Adrenal gland (tissue), 12 donors: Measurements from ENCODE around the gene SARM1. TPM values are rescaled to one million over a fixed set of nuclear protein-coding genes. Genes with fewer than 3 reads are reported as not detected.
A peak's percentile ranks its signal among the peaks of the same experiment; 100 is the strongest.

Source experiments
- DNase-seq, 7 donors: peaks; one replicate each; pipeline ENCODE4 v3.0.0-alpha.2; 2019 to 2020
- H3K27ac ChIP-seq, 5 donors: fragments of 200-600 bp; sonication (generic) in 4 of 5; 1 replicate in 3 of 5; 2 replicates in 2 of 5; pipeline versions ENCODE4 v1.5.1 to v1.8.0; 2016 to 2020; ENCODE audit warnings: mild to moderate bottlenecking in 1 of 5
- H3K27me3 ChIP-seq: fragments of 200-600 bp; 2 replicates; pipeline ENCODE4 v1.8.0; 2021
- H3K36me3 ChIP-seq, 2 donors: fragments of 200-600 bp; replicated peaks in 1 of 2; 1 replicate in 1 of 2; 2 replicates in 1 of 2; pipeline versions ENCODE4 v1.5.1 to v1.8.0; 2018 to 2022
- H3K4me1 ChIP-seq, 2 donors: fragments of 200-600 bp; replicated peaks in 1 of 2; 1 replicate in 1 of 2; 2 replicates in 1 of 2; pipeline versions ENCODE4 v1.5.1 to v1.8.0; 2018 to 2021
- H3K4me3 ChIP-seq, 4 donors: fragments of 200-600 bp; sonication (generic) in 3 of 4; one replicate each; pipeline ENCODE4 v1.5.1; 2016 to 2018
- H3K9me3 ChIP-seq, 3 donors: fragments of 200-600 bp; sonication (generic) in 1 of 3; replicated peaks in 1 of 3; 1 replicate in 2 of 3; 2 replicates in 1 of 3; pipeline versions ENCODE4 v1.5.1 to v1.8.0; 2016 to 2021
- POLR2A ChIP-seq, 2 donors: fragments of 450-650 bp; IDR thresholded peaks; one replicate each; pipeline ENCODE4 v1.6.1; 2017; ENCODE audit warnings: antibody characterized with exemption in 2 of 2, mild to moderate bottlenecking in 2 of 2, moderate library complexity in 1 of 2
- WGBS, 4 donors: extraction: QIAGEN DNeasy Blood & Tissue Kit in 2 of 4; methylation state at CpG; one replicate each; pipeline versions ENCODE4 v1.1.5 to v1.1.7; 2013 to 2017; 5-methylcytosine and 5-hydroxymethylcytosine counted together
- intact Hi-C, 2 donors: fragments of 100-400 bp; cut with DNase I; formaldehyde crosslinking; loops; one replicate each; pipeline versions ENCODE4 v1.14.1 to v1.15.0; 2022 to 2023
- polyA plus RNA-seq, 3 donors: library from polyadenylated mRNA; stranded (reverse); fragments of 200-250 nt in 2 of 3; fragments of 350-450 nt in 1 of 3; fragmentation: Illumina TruSeq in 1 of 3; extraction: RNeasy Lipid Tissue Mini Kit (QIAGEN cat#74804) in 1 of 3; gene quantifications; one replicate each; pipeline ENCODE4 v1.2.3, GENCODE V29; 2013 to 2014
- total RNA-seq, 9 donors: library from RNA; depleted of rRNA in 4 of 9; stranded (reverse); fragments of >200 nt in 4 of 9; fragments of 120-200 nt in 1 of 9; fragmentation: NEBNext Ultra II Directional in 1 of 9; extraction: Animal tissue kit (Norgen Biotek cat#: 25700) in 1 of 9; gene quantifications; one replicate each; pipeline versions ENCODE4 v1.1.0 to v1.2.4, GENCODE V29; 2013 to 2023
- TF ChIP-seq, protein P1 (sequence below), 6 experiments: fragments of 450-650 bp in 4 of 6; fragments of 200-600 bp in 2 of 6; sonication (generic) in 1 of 6; IDR thresholded peaks; 1 replicate in 5 of 6; 2 replicates in 1 of 6; pipeline versions ENCODE4 v1.5.1 to v1.8.0; 2016 to 2021; ENCODE audit warnings: antibody characterized with exemption in 6 of 6, mild to moderate bottlenecking in 2 of 6, moderate library complexity in 1 of 6
- donor health status: healthy with polysubstance abuse.
- donor health status: Bipolar disorder and iron deficiency.
- donor health status: DM: yes; HTN: yes; CAD: no.
- donor health status: DM: no; HTN: no; CAD: no.
- donor health status: DM: no; HTN: no; CAD: no.
- donor health status: DM: yes; HTN: yes; CAD: no.

SARM1 gene
- total and polyA plus RNA-seq, 12 donors, result 5.8 to 40.0 (median 23.9) TPM

DNA sequence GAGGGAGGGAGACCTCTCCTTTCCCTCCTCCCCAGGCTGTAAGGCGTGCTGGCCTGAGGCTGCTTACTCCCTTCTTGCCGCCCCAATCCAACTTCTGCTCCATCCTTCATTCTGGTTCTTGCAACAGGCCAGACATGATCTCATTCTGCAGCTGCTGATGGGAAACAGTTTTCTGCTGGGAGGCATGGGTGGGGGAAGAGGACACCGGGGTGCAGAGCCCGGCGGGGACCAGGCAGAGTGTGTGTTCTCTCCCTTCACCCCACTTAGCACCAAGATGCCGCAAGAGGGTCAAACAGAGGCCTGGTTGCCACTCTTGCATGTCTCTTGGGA, 1.4 kb downstream of the SARM1 start:
- whole genome bisulfite sequencing, 4 donors, result 89 to 97% (median 92%) methylated on average over 6 of the region's 6 CpGs
- DNase-seq, result no peak
- Histone ChIP-seq H3K4me3 (peak overlapping the region in 1 of 4 donors; percentile 76), H3K27me3 (no peaks in the 10 kb centered on the region), H3K27ac (no peak overlapping the region), H3K4me1 (peaks cover 33 to 34% of the 10 kb centered on the region in 2 donors), H3K36me3 (no peaks in the 10 kb centered on the region), H3K9me3 (no peaks in the 10 kb centered on the region)
- TF ChIP-seq, protein P1, sequence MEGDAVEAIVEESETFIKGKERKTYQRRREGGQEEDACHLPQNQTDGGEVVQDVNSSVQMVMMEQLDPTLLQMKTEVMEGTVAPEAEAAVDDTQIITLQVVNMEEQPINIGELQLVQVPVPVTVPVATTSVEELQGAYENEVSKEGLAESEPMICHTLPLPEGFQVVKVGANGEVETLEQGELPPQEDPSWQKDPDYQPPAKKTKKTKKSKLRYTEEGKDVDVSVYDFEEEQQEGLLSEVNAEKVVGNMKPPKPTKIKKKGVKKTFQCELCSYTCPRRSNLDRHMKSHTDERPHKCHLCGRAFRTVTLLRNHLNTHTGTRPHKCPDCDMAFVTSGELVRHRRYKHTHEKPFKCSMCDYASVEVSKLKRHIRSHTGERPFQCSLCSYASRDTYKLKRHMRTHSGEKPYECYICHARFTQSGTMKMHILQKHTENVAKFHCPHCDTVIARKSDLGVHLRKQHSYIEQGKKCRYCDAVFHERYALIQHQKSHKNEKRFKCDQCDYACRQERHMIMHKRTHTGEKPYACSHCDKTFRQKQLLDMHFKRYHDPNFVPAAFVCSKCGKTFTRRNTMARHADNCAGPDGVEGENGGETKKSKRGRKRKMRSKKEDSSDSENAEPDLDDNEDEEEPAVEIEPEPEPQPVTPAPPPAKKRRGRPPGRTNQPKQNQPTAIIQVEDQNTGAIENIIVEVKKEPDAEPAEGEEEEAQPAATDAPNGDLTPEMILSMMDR (IDR thresholded peaks at IDR 0.05), result no peak
- no peak for TF ChIP-seq POLR2A (IDR thresholded peaks at IDR 0.05)
- intact Hi-C loops, result no loop called here

DNA sequence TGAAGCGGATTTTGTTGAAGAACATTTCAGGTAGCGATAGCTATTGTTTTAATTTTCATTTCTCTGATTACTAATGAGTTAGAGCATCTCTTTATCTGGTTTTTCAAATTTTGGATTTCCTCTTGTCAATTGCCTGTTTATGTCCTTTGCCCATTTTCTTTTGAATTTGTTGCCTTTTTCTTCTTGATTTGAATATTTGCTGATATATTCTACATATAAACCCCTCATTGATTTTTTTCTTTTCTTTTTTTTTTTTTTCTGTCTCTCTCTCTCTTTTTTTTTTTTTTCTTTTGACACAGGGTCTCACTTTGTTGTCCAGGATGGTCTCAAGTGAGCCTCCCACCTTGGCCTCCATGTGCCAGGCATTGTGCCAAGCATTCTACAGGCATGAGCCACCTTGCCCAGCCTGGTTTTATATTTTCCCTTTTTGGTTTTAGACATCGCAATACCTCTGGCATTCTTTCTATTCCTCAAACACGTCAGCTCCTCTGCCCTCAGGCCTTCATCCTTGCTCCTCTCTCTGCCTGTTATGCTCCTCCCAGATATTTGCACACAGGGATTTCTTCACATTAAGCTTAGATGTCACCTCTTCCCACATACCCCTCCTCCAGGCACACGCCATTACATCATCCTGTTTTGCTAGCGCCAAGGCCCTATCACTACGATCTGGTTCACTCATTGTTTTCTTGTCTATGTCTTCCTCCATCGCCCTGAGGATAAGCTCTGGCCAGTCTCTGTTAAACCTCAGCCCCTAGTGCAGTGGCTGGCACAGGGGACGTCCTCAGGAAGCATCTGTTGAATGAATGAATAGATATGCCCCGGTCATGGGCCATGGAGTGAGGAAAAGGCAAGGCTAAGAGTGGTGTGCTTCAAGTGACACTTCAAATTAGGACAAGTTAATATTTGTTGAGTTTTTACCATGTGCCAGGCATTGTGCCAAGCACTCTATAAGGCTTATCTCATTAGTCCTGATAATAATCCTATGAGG, 8.6 kb downstream of the SARM1 start:
- DNase-seq, result no peak
- H3K4me1 ChIP-seq, result no peaks in the 10 kb centered on the region
- no peak overlapping the region for H3K27ac ChIP-seq
- H3K27me3 ChIP-seq, result no peaks in the 10 kb centered on the region
- H3K4me3 ChIP-seq, result no peak overlapping the region
- intact Hi-C loops, result no loop called here
- TF ChIP-seq, protein P1 (IDR thresholded peaks at IDR 0.05), result no peak
- no peak for TF ChIP-seq POLR2A (IDR thresholded peaks at IDR 0.05)
- WGBS, 4 donors, result 77 to 84% (median 81%) methylated on average over 10 of the region's 10 CpGs
- no peaks in the 10 kb centered on the region for H3K9me3 ChIP-seq
- no peaks in the 10 kb centered on the region for H3K36me3 ChIP-seq

- no peak for DNase-seq
- Histone ChIP-seq H3K4me1 (no peaks in the 10 kb centered on the region), H3K27me3 (no peaks in the 10 kb centered on the region), H3K27ac (no peak overlapping the region), H3K9me3 (no peaks in the 10 kb centered on the region), H3K36me3 (no peaks in the 10 kb centered on the region), H3K4me3 (no peak overlapping the region)
- TF ChIP-seq, protein P1 (IDR thresholded peaks at IDR 0.05), result no peak
- no peak for TF ChIP-seq POLR2A (IDR thresholded peaks at IDR 0.05)
- intact Hi-C loops, result no loop called here
- WGBS, 4 donors, result 40 to 66% (median 47%) methylated on average over 17 to 72 of the region's 72 CpGs
Measured at GRCh38 chr17:28381141-28381825, 9.8 kb downstream of the SARM1 start.

DNA sequence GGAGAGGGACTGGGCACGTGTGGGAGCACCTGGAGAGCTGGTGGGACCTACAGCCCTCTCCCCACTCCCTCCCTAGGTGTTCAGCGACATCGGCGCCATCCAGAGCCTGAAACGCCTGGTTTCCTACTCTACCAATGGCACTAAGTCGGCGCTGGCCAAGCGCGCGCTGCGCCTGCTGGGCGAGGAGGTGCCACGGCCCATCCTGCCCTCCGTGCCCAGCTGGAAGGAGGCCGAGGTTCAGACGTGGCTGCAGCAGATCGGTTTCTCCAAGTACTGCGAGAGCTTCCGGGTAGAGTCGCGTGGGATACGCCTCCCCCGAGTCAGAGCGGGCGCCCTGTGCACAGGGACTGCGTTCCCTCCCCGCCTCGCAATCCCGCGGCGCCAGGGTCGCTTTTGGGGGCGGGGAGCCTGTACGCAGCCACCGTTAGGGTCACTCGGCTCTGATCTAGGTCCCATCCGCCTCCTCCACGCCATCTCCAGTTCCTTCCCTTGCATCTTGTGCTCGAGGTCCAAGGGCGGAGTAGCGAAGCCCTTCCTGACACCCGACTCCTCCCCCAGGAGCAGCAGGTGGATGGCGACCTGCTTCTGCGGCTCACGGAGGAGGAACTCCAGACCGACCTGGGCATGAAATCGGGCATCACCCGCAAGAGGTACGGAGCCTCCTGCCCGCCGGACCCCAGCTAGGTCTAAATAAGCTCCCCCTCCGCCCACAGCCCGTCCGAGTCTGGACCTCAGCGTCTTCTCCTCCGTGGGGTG, 13.0 kb downstream of the SARM1 start:
- H3K27ac ChIP-seq, result no peak overlapping the region
- TF ChIP-seq, protein P1 (IDR thresholded peaks at IDR 0.05), result no peak
- TF ChIP-seq POLR2A (IDR thresholded peaks at IDR 0.05), result no peak

More for the DNA sequence above, 13.0 kb downstream of the SARM1 start:
- H3K4me1 ChIP-seq, result no peaks in the 10 kb centered on the region
- H3K4me3 ChIP-seq, result peak overlapping the region in 1 of 4 donors; percentile 51
- peaks cover 0 to 24% of the 10 kb centered on the region in 2 donors for H3K36me3 ChIP-seq
- WGBS, 4 donors, result 52 to 75% (median 59%) methylated on average over 11 to 56 of the region's 56 CpGs
- peak in 3 of 7 donors; percentile 34 to 46 (median 42) for DNase-seq
- no peaks in the 10 kb centered on the region for H3K9me3 ChIP-seq
- H3K27me3 ChIP-seq, result no peaks in the 10 kb centered on the region
- intact Hi-C loops, result no loop called here
